Measurements from ENCODE around the gene DLG2.

Gene DLG2

DNA sequence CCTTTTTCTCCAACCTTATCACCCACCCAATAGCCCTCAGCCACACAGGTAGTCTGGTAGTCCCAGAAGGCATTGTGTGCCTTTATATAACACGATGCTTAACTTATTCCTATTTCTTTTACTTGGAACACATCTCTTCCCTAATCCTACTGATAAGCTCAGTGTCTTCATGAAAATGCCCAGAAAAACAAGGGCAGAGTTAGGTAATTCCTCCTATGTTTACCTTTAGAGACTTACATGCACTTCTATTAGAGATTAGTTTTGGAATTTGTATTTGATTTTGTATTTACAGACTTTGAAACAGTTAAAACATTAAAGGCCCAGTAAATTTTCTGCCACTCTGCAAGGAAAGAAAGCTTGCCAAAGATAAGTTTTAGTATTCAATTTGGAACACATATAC lies 1703.2 kb downstream of the DLG2 start:
- no peak overlapping the region for H3K4me3 ChIP-seq (ENCODE audit: low read depth, low read length)

- no peak overlapping the region for H3K4me3 ChIP-seq (ENCODE audit: low read depth, low read length)
Observed at GRCh38 chr11:83922953-83923352, 1704.2 kb downstream of the DLG2 start.

DNA sequence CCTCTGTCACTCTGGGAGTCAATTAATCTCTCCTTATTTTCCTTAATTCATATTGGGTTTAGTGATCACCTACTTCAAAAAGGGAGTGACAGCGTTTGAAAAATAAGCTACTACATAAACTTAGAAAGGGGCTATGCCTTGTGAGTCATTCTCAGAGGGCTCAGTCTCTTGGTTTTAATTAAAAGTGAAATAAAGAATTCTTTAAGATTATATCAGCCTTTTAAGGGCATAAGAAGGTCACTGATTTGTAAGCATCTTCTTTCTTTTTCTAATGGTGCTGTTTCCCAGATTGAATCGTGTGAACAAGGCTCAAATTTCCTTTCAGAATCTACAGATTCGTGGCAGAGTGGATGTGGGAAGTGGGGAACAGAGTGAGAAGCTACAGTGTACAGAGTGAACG lies 1704.8 kb downstream of the DLG2 start:
- H3K4me3 ChIP-seq (ENCODE audit: low read depth, low read length) = no peak overlapping the region

DNA sequence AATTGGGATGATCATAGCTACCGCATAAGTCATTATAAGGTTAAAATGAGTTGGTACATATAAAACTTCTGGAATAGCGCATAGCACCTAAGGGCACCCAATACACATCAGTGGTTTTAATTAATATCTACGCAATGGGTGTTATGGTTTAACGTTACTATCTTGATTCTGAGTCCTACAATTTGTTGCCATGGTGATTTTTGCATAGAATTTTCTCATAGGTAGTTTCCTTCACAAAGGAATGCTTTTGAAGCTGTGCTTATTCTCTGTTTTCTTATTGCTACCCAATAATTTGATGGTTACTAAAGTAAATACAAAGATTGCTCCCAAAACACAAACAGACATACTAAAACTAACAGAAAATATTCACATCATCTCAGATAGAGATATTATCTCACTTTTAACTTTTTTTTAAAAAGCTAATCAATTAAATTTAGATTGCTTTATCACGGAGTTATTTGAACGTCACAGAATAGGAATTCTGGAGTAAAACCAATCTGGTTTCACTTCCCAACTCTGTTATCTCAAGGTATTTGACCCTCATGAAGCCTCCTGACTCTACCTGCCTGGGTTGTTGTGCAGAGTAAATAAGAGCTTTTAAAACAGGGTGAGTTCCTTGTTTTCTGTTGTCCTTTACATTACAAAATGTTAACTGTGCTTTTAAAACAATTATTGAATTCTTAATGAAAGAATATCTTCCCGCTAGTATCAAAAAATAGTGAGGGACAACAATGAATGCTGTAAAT lies 1705.5 kb downstream of the DLG2 start:
- no peak overlapping the region for H3K4me3 ChIP-seq (ENCODE audit: low read depth, low read length)

DNA sequence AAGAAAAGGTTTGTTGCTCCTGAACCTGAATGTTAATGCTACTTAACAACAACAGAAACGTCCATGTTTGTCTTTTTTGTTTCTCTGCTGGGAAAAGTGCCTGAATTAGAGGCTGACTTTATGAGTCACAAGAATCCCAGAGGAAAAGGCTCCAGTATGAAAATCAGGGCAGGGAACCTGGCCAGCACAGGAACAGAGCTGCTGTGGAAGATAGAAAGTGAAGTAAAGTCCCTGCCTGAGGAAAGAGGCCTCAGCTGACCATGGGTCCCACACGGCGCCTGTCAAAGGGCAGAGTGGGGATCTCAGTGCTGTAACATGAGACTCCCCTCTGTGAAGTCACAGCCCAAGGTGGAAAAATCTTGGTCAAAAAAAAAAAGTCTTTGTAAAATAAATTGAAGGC lies 1708.7 kb downstream of the DLG2 start:
- no peak overlapping the region for H3K4me3 ChIP-seq (ENCODE audit: low read depth, low read length)

DNA sequence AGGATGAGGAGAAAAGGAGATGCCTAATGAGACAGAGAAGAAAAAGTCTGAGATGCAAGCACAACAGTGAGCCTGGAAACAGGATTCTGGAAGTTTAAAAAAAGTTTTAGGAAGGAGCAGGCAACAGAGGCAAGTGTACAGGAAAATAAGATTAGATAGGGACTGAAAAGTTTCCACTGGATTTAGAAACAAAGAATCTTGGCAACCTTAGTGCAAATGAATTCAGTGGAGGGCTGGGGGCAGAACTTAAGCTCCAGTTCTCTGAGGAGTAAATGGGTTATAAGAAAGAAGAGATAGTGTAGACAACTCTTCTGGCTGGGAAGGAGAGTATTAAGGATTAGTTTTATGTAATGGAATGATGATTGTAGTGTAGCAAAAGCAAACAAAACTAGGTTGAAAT lies 1712.1 kb downstream of the DLG2 start:
- H3K4me3 ChIP-seq (ENCODE audit: low read depth, low read length) = no peak overlapping the region

- H3K4me3 ChIP-seq (ENCODE audit: low read depth, low read length) = no peak overlapping the region
Observed at GRCh38 chr11:83909579-83910534, 1717.3 kb downstream of the DLG2 start.

GRCh38 chr11:83908298-83908856 lies 1718.8 kb downstream of the DLG2 start:
- no peak overlapping the region for H3K4me3 ChIP-seq (ENCODE audit: low read depth, low read length)

DNA sequence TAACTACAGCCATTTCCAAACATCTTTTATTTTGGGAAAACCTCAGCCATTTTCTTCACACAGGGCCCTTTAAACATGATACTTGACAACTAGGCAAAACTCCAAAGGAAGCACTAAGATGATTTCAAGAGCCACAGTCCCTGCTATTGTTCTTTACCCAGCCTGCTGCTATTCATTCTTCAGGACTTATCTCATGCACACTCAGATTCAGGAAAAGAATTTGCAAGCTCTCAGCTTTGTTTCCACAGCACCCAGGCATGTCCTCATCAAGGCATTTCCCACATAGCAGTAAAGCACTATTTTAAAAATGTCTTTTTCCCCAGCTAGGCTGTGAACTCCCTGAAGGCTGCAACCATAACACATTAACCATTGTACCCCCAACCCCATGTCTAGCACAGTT lies 1731.6 kb downstream of the DLG2 start:
- no peak overlapping the region for H3K4me3 ChIP-seq (ENCODE audit: low read depth, low read length)

DNA sequence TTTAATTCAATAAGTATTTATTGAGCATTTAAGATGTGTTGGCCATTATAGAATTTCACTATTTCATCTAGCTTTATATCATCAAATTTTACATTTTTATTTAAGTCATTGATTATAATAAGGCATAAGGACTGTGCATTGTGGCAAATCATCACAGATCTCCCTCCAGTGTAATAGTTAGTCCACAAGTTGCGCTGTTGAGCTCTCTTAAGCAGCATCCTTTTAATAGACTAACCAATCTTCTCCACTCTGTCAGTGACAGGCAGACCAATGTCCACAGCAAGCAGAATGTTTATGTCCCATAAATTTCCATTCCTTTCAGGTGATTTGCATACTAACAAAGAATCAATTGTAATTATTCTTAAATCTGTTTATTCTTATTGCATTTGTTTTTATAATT lies 1745.7 kb downstream of the DLG2 start:
- H3K4me3 ChIP-seq (ENCODE audit: low read depth, low read length) = no peak overlapping the region

DNA sequence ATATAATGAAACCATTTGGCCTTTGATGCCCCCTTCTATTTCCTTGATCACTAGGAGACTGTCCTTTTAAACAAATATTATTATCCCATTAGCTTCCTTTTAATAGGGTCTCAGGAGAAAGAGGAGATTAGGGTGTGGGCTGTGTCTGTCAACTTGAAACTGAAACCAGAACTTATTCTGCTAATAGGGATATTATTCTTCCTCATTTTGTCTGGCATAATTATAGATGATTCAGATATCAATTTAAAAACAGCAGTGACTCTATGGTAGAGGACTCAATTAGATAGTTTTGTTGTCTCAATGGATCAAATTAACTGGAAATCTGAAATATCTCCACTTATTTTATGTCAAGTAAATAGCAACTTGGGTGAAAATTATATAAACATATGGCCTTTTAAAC lies 1756.1 kb downstream of the DLG2 start:
- H3K4me3 ChIP-seq (ENCODE audit: low read depth, low read length) = no peak overlapping the region

DNA sequence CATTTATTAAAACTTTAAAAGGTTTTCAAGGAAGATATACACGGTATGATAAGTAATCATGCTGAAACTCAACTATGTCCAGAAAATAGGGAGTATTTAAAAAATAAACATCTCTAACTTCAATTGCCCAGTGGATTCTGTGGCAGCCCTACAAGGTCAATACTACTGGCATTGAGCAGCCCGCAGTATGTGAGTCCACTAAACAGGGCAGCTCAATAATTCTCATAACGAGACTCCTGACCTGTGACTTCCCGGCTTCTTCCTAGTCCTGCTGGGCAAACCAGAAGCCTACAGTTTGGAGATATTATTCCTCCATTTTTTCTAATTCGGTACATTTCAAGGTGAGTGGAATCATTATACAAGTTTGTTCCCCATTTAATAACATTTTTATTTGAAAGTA lies 1760.5 kb downstream of the DLG2 start:
- no peak overlapping the region for H3K4me3 ChIP-seq (ENCODE audit: low read depth, low read length)

GRCh38 chr11:83865636-83866461 lies 1761.3 kb downstream of the DLG2 start:
- H3K4me3 ChIP-seq (ENCODE audit: low read depth, low read length) = no peak overlapping the region

GRCh38 chr11:83864412-83865057 lies 1762.6 kb downstream of the DLG2 start:
- H3K4me3 ChIP-seq (ENCODE audit: low read depth, low read length) = no peak overlapping the region

DNA sequence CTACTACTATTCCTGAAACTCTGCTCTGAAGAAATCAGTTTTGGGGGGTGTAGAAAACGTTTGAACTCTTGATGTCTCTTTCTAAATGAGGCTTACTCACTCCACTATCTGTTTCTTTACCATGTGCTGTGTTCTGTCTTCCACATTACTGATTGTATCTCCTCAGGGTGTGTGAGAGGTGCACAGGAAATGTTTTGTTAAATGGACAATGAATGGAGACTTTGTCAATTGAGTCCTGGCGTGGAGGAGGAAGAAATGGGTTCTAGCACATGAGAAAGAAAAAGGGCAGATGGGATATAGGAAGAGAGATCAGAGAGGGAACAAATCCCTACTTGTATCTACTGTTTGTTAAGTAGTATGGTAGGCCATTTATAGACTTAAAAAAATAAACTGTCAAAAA lies 1763.9 kb downstream of the DLG2 start:
- H3K4me3 ChIP-seq (ENCODE audit: low read depth, low read length) = no peak overlapping the region

DNA sequence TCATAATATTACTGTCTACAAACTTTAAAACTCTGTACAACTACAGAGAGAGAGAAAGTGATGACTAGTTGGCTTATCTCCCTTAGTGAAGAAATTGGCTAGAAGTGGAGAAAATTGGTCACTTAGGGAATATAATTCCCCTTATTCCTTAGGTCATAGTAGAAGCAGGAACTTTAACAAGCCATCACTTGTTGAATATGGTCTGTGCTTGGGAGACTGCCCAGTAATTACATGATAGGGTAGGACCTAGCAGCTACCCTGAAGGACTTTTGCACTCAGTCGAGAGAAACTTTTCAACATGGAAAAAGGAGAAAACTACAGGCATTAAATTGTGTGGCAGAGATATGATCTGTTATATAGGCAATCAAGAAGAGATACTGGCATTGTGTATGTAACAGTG lies 1764.5 kb downstream of the DLG2 start:
- no peak overlapping the region for H3K4me3 ChIP-seq (ENCODE audit: low read depth, low read length)

- H3K4me3 ChIP-seq (ENCODE audit: low read depth, low read length) = no peak overlapping the region
Observed at GRCh38 chr11:83862033-83862432, 1765.1 kb downstream of the DLG2 start.

DNA sequence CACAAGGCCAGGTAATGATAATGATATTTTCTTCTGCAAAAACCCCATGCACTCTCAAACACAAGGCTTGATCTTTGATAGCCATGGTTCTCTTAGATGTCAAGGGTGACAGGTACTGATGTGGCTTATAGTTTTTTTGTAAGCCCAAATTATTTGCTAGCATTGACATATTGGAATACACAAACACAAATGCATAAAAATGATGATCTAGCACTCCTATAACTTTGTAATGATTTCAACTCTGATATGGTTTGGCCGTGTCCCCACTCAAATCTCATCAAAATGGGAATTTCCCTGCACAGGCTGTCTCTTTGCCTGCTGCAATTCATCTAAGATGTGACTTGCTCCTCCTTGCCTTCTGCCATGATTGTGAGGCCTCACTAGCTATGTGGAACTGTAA lies 1768.5 kb downstream of the DLG2 start:
- H3K4me3 ChIP-seq (ENCODE audit: low read depth, low read length) = no peak overlapping the region

DNA sequence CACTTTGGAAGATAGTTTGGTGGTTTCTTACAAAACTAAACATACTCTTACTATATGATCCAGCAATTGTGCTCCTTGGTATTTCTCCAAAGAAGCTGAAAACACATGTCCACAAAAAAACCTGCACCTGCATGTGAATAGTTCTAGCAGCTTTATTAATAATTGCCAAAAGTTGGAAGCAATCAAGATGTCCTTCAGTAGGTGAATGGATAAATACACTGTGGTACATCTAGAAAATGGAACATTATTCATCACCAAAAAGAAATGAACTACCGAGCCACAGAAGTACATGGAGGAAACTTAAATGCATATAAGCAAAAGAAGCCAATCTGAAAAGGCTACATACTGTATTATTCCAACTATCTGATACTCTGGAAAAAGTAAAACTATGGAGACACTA lies 1771.9 kb downstream of the DLG2 start:
- no peak overlapping the region for H3K4me3 ChIP-seq (ENCODE audit: low read depth, low read length)

DNA sequence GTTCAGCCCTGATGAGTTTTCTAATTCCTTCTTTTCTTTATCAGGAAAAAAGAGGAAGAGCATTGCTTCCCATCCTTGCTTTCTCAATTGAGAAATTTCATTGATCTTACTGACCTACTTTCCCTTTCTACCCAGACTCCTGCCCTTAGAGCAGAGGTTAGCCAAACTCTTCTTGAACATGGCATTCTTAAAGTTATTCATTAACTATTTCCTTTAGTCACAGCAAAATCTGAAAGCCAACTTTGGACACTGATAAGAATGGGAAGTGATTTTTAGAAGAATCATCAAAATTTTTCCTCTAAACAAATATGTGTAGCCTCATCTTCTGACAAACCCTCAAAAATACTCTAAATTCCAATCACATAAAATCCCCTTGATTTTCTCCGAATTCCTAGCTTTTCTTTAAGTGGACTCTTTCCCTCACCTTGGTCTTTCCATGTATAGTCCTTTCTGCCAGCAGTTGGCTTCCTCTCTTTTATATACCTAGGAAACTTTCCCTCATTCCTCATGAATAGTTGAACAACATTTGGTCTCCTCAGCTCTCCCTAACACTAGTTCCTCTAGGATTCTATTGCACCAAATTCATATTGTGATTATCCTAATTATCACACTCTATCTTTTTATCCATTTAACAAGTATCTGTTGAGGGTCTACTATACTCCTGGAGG lies 1774.2 kb downstream of the DLG2 start:
- H3K4me3 ChIP-seq (ENCODE audit: low read depth, low read length) = no peak overlapping the region
